ENCODE data around the gene WLS.
"Not testable (repeated sequence)": the region's sequence is repeated elsewhere in the genome, so short reads cannot be mapped to it uniquely, and the experiment has no call there.

Gene WLS

DNA sequence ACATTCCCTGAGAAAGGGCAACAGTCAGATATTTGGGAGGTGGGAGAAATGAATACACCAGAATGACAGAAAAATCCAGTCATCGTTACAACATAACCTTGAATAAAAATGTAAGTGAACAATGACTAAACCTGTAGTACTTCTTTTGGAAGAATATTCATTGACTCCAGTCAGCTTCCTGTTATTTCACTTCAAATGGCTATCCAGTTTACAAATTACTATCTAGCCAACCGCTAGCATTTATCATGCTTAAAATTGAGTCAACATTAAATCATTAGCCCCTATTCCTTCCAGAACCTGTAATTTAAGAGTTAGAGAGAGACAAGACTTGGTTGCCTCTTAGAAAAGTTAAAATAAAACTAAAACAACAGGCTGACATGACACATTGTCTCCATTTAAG, 33.6 kb downstream of the WLS start:
- peak; percentile 73 for DNase-seq (ENCODE audit: low read depth)

GRCh38 chr1:68197891-68198290, 34.4 kb downstream of the WLS start:
- DNase-seq (ENCODE audit: low read depth) = peak; percentile 72

- no peak for DNase-seq (ENCODE audit: low read depth)
Observed at GRCh38 chr1:68197461-68197860, 34.9 kb downstream of the WLS start.

GRCh38 chr1:68196676-68197075, 35.6 kb downstream of the WLS start:
- DNase-seq (ENCODE audit: low read depth) = no peak

- DNase-seq (ENCODE audit: low read depth) = no peak
Observed at GRCh38 chr1:68191717-68192116, 40.6 kb downstream of the WLS start.

GRCh38 chr1:68188644-68189340, 43.5 kb downstream of the WLS start:
- DNase-seq (ENCODE audit: low read depth) = peak; percentile 66

DNA sequence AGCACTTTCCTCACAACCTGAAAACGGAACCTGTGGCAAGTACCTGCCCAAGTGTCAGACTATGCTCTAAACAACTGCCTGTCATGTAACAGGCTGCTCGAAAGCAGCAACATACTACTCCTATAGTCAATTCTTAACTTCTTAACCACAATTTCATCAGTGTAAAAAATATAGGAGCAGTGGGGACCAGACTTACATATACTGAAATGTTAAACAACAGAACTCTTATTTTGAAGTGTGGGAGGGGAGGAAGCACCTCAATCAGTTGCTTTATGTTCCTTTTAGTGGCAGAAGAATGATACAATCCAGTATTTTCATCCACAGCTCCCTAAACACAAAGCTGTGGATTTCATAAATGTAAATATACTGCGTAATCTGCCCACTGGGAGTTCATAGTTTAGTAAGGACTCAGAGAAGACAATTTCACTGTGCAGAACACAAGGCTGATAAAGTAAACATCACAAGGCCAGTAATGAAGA, 44.2 kb downstream of the WLS start:
- DNase-seq (ENCODE audit: low read depth) = peak; percentile 85

GRCh38 chr1:68185743-68186142, 46.6 kb downstream of the WLS start:
- DNase-seq (ENCODE audit: low read depth) = no peak

DNA sequence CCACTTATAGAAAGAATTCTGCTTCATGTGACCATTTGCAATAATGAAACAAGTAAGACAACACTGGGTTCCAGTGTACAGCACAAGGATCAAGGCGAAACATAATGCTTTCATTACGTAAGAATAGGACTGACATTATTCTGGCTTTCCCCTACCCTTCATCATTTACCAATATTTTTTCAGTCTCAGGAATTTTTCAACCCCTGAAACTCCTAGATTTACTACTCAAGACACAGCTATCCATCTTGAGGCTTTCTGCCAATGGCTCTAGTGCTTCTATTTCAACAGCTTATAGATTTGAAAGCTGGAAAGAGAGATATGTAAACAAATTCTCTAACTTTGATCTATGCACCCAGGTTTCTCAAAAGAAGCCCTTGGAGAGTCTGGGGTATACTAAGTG, 48.4 kb downstream of the WLS start:
- no peak for DNase-seq (ENCODE audit: low read depth)

GRCh38 chr1:68181165-68181556, 51.2 kb downstream of the WLS start:
- DNase-seq (ENCODE audit: low read depth) = no peak

DNA sequence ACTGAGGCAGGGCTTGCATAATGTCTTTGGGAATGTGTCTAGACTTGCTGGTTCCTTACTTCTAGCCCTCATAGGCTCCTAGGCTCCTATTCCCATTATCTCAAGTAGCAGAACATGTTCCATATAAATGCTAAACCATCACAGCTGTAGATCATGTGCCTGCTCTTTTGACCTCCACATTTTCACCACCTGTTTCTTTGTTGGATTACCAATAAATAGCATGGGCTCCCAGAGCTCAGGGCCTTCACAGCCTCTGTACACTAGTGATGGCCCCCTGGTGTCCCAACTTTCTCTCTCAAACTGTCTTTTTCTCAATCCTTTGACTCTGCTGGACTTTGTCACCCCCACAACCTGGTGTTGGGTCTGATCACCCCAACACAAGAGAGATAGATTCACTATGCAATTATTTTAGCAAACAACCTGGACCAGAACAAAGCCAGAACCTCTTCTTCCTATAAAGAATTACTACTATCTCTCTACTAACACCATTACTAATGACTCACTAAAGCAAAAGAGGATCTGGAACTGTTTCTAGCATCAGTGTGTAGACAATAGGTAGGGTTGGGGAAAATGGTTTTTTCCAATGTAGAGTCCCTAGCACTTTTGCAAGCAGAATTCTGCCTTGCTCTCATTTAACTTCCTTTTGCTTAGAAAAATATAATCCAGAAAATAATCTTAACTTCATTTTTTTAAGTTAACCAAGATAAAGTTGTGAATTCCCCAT, 51.7 kb downstream of the WLS start:
- no peak for DNase-seq (ENCODE audit: low read depth)

DNA sequence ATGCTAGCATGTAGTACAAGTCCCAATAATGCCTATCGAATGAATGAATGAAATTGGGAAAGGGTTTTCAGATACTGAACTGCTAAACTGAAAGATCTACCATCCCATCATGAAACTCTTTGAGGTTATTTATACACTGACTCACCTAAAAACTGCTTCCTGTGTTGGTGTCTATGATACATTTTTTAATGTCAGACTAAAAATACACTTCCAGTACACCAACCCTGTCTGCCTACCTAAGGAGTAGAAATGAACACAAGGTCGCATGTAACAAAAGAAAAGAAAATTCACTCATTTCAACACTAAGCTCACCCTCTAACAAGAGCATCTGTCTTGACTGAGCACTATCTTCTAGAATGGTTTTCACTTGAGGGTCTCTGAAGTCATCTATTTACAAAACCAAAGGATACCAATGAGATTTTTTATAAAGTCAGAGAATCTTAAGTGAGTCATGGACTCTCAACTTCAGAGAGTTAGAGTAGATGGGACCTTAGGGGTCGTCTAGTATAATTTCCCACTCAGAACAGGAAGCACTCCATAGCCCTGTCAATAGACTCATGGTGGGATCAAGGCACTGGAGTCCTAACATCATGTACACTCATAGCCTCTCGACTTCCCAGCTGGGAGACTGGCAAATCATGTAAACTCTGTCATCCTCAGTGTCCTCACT, 53.4 kb downstream of the WLS start:
- DNase-seq (ENCODE audit: low read depth) = peak; percentile 70

DNA sequence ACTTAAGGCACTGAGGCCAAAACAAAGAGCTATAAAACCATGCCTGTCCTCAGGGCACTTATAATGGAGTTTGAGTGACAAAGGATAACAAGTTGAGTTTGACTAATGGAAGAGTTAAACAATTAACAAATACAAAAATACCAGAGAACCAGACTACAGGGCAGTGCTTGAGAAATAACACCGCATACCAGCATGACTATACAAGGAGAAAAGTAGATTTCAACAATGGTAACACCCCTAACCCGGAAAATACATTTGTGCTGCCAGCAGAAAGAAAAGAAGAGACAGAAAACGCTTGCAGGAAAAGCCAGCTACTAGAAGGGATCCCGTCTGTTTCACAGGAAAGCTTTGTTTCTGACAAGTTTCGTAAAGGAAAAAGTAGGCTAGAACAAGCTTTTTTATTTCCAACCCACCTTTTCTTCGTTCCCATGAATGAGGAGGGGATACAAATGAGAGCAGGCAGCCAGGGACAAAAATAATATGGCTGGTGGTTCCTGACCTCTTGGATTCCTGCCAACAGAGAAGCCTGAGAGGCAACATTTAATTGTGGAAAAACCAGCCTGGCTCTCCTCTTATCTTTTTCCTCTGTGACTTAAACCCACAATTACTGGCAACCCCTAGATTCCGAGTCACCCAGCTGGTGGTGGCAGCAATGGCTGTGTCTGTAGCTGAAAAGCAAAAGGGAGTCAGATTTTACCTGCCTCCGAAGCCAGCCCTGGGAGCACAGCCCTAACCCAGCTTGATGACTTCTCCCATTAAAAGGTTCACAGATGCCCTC, 56.5 kb downstream of the WLS start:
- DNase-seq (ENCODE audit: low read depth) = peak; percentile 69

GRCh38 chr1:68174738-68175113, 57.6 kb downstream of the WLS start:
- peak; percentile 66 for DNase-seq (ENCODE audit: low read depth)

DNA sequence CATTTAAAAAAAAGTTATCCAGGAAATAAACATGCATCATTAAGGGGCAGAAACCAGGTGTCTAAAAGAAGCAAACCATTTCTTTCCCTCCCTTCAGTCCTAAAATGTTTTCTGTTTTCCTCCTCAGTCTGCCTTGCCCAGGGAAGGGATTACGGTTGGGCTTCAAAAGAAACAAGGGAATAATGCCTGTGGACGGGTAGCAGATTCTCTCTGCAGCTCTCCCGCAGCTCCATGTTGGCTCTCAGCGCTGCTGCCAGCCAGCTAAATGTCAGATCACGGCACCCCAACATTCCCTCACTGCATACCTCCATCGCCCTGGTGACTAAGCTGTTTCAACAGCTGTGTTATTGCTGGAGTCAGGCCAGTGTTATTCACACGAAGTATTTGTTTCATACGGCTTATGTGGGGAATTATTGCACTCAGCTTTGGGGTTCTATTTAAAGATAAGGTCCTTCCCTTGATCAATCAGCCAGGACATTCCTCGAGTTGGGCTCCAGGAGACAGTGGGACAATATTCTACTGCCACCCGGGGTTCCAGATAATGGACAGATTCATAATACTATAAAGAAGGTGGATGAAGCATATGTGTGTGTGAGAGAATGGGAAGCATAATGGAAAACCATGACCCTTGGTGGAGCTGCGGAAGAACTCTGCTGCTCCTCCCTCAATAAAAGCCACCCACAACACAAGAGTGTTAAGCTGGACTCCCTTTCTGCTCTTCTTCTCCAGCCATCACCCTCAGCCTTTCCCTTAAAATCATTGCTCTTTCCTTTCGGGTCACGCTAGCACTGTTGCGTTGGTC, 58.2 kb downstream of the WLS start:
- DNase-seq (ENCODE audit: low read depth) = peak; percentile 98

- peak; percentile 65 for DNase-seq (ENCODE audit: low read depth)
Observed at GRCh38 chr1:68173283-68173935, 58.9 kb downstream of the WLS start.

- DNase-seq (ENCODE audit: low read depth) = not testable (repeated sequence)
Observed at GRCh38 chr1:68171795-68172194, 60.5 kb downstream of the WLS start.

DNA sequence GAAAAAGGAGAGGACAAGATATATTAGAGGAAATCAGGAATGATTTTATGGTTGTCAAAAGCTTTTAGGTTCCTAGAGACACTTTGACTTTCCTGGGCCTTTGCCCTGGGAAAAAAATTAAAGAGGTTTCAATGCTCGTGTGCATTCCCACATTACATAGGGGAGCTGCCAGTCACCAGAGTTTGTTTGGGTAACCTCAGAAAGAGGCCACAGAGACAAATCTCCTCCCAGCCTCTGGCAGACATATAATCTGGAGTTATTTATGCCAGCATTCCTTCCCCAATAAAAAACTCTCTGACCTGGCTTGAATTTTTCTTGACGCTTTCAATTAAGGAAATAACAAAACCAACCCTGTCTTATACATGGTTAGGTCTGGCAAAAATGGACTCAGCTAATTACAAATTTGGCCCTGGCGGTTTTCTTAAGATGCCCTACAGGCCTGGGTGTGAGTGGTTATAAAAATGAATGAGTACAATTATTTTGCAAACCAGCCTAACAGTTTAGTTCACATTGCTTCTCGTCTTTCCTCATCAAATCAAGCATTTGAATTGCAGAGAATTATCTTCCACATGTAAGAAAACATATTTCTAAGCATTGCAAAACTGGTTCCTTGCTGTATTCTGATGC, 63.7 kb downstream of the WLS start:
- peak; percentile 50 for DNase-seq (ENCODE audit: low read depth)

- no peak for DNase-seq (ENCODE audit: low read depth)
Observed at GRCh38 chr1:68167211-68167610, 65.1 kb downstream of the WLS start.

DNA sequence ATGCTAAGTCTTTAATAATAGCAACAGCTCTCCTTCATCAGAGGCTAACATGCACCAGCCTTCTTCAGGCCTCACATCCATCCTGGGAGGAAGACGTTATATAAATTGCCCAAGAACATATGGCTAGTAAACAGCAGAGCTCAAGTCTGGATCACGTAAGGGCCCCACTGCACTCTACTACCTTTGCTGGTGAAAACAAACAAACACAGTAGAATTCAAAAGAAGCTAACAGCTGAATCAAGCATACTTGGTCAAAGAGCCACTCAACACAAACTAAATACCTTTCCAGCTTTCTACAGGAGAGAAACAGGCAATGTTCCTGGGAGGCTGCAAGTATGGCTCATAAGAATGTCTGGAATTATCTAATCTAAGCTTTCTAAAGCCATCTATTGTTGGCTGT, 66.0 kb downstream of the WLS start:
- DNase-seq (ENCODE audit: low read depth) = no peak

Data from iris pigment epithelial cell (primary cell).